GM10266 (cell line): ENCODE measurements around the gene TCIRG1.

Source experiments
- DNase-seq: peaks from one replicate; pipeline ENCODE4 v3.0.0; 2012; ENCODE audit errors: extremely low spot score
- CTCF ChIP-seq: IDR thresholded peaks from 2 replicates; pipeline ENCODE4 v1.5.1; 2012; ENCODE audit warnings: mild to moderate bottlenecking, low read depth; ENCODE audit not compliant: control insufficient read depth, insufficient read depth; ENCODE audit errors: missing control alignments

Gene TCIRG1

DNA sequence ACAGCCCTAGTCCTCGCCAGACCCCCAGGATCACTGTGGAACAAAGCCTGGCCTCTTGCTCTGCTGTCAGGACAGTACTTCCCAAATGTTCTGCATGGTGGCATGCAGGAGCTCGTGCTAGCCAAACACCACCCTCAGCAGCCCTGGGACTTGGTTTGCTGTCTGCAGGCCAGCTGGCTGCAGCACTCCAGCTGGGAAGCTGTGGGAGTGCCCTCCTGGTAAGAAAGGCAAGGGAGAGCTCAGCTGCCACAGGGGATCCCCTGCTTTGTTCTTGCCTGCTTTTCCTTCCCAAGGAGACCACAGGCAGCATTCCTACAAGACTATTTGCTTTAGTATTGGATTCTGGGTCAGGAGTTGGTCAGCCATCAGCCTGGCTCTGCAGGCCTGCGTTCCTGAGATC, 27.9 kb downstream of the TCIRG1 start:
- DNase-seq: no peak
- no peak for TF ChIP-seq CTCF

DNA sequence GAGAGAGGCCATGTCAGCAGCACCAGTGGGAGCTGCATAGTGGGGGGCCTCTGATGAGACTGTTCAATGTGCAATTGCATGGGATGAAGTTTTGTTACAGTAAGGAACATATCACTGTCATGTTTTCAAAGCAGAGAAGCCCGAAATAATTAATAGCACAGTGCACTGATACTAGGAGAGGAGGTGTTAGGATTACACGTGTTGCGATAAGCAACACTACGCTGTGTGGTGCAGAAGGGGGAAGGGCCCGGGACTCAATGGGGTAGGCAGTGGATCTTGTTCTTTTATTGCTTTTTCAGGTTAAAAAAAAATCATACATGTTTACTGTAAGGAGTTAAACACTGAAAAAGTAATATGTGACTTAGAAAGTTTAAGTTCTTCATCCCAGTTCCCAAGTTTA, 29.2 kb downstream of the TCIRG1 start:
- TF ChIP-seq CTCF: no peak

GRCh38 chr11:68071281-68072048, 32.6 kb downstream of the TCIRG1 start:
- TF ChIP-seq CTCF: no peak
- no peak for DNase-seq

More for the DNA sequence above, 29.2 kb downstream of the TCIRG1 start:
- DNase-seq: no peak

DNA sequence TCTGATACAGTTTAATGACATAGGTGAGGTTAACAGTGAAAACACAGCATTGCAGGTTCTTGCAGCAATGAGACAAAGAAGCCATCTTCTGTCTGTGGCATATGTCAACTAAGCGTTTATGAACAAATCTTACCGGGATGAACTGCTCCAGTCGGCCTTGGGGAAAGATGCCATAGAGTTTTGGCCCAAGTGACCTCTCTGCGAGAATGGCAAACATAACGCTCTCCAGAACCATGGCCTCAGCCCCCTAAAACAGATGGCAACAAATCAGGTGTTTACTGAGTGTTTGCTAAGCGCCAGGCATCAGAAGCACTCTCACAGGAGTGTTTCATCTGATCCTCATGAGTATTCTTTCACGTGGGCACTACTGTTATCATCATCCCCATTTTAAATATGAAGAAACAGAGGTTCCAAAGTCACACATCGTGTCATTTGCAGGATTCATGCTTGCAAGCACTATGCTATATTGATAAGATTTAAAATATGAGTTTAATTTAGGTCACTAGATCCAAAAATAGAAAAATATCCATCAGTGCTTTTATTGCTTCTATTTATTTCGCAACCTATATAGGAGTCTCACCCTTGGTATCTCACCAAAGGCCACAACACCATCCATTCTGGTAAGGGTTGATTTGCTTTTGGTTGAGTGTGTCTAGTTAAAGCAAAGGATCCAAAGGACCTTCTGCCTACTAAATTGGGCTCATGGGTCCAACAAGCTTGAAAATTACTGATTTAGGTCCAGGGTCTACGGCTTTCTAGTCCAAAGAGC, 35.9 kb downstream of the TCIRG1 start:
- TF ChIP-seq CTCF: no peak
- DNase-seq: no peak

GRCh38 chr11:68076371-68077042, 37.7 kb downstream of the TCIRG1 start:
- peak; percentile 22 for DNase-seq
- peak; percentile 31 for TF ChIP-seq CTCF

DNA sequence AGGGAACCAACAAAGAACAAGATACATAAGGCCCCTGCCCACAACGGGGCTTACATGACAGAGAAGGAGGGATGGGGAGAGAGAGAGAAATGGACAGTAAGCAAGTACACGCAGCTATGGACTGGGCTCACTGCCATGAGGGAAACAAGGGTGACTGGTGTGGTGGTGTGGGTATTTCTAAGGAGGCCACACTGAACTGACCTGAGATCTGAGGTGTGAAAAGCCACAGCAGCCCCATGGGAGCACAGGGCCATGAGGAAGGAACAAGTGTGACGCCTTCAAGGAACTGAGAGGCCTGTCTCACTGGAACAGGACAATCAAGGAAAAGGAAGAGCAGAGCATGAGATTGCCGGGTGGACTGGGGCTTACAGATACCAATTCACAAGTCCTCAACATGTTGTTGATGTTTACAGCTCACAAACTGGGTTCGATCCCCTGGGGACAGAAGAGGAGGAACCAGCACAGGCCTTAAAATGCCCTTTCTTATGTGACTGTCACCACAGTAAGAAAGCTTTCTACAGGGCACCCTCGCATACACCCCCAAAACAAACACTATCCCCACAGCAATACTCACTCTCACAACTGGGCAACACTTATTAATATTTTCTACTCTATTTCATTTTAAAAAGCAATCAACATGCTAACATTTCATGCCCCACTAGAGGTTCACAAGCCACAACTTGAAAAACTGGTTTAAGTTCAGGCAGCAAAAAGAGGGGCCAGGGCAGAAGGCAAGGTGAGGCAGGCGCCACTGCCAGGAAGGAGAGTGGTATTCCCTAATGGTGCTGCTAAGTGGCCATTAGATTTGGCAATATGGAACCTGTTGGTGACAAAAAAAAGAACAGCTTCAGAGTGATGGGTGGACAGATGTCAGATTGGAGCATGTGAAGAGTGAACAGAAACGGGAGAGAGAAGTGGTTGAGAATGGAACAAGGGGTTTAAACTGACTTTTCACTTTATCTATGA, 39.1 kb downstream of the TCIRG1 start:
- peak; percentile 26 for DNase-seq
- TF ChIP-seq CTCF: no peak
